HG03175 (cell line): ENCODE results near the gene PTPRJ.
"Not testable (repeated sequence)": the region's sequence is repeated elsewhere in the genome, so short reads cannot be mapped to it uniquely, and the experiment has no call there.

Experiments
- ATAC-seq: cut with Tn5 transposase; IDR thresholded peaks from one replicate; pipeline ENCODE4 v1.9.1; 2021; ENCODE audit warnings: mild to moderate bottlenecking, moderate library complexity; ENCODE audit not compliant: unreplicated experiment

PTPRJ gene

GRCh38 chr11:47980088-47980906 is at the start of gene PTPRJ:
Gene PTPRJ (plus strand): TSS chr11:47980559. CDS start chr11:47980913, 354 bp downstream.
- peak; percentile 52 for ATAC-seq

GRCh38 chr11:47932544-47932943 is 47.8 kb upstream of the PTPRJ start:
- no peak for ATAC-seq

GRCh38 chr11:47933797-47934196 is 46.6 kb upstream of the PTPRJ start:
- not testable (repeated sequence) for ATAC-seq

GRCh38 chr11:47938791-47939560 is 41.4 kb upstream of the PTPRJ start:
- no peak for ATAC-seq

- no peak for ATAC-seq
Observed at GRCh38 chr11:47940904-47941649, 39.3 kb upstream of the PTPRJ start.

- ATAC-seq, result no peak
Observed at GRCh38 chr11:47941907-47942558, 38.3 kb upstream of the PTPRJ start.

GRCh38 chr11:47943721-47944586 is 36.4 kb upstream of the PTPRJ start:
- no peak for ATAC-seq

- ATAC-seq, result no peak
Observed at GRCh38 chr11:47944632-47945031, 35.7 kb upstream of the PTPRJ start.

- no peak for ATAC-seq
Observed at GRCh38 chr11:47946682-47947559, 33.4 kb upstream of the PTPRJ start.

- no peak for ATAC-seq
Observed at GRCh38 chr11:47948137-47948536, 32.2 kb upstream of the PTPRJ start.

GRCh38 chr11:47949001-47949675 is 31.2 kb upstream of the PTPRJ start:
- not testable (repeated sequence) for ATAC-seq

GRCh38 chr11:47950396-47950795 is 30.0 kb upstream of the PTPRJ start:
- ATAC-seq, result peak; percentile 79

GRCh38 chr11:47951504-47951903 is 28.9 kb upstream of the PTPRJ start:
- ATAC-seq, result not testable (repeated sequence)

GRCh38 chr11:47955061-47955755 is 25.2 kb upstream of the PTPRJ start:
- ATAC-seq, result no peak

GRCh38 chr11:47960015-47960414 is 20.3 kb upstream of the PTPRJ start:
- no peak for ATAC-seq

GRCh38 chr11:47961383-47961782 is 19.0 kb upstream of the PTPRJ start:
- ATAC-seq, result no peak

GRCh38 chr11:47964546-47964945 is 15.8 kb upstream of the PTPRJ start:
- ATAC-seq, result no peak
